Kidney epithelial cell (primary cell): ENCODE data around the gene CH25H. TPM values are rescaled to one million over a fixed set of nuclear protein-coding genes. Genes with fewer than 3 reads are reported as not detected.
"Not testable (repeated sequence)": the region's sequence is repeated elsewhere in the genome, so short reads cannot be mapped to it uniquely, and the experiment has no call there.

Source experiments
- DNase-seq: peaks from one replicate; pipeline ENCODE4 v3.0.0-alpha.2; 2010; ENCODE audit warnings: low read depth
- H3K27me3 ChIP-seq: 2 replicates; pipeline ENCODE4 v1.6.0; 2011; ENCODE audit warnings: low read length; ENCODE audit not compliant: control insufficient read depth, insufficient read depth
- H3K36me3 ChIP-seq: 2 replicates; pipeline ENCODE4 v1.5.1; 2011; ENCODE audit warnings: low read length; ENCODE audit not compliant: control insufficient read depth, insufficient read depth
- H3K4me3 ChIP-seq: 2 replicates; pipeline ENCODE4 v1.5.1; 2011; ENCODE audit warnings: low read depth, mild to moderate bottlenecking, control low read depth, low read length
- total RNA-seq: library from RNA; depleted of rRNA; stranded (reverse); fragments of >200 nt; gene quantifications from 2 replicates; pipeline ENCODE4 v1.2.3, GENCODE V29; 2015
- TF ChIP-seq, protein P1 (sequence below): IDR thresholded peaks from 2 replicates; pipeline ENCODE4 v1.5.1; 2011; ENCODE audit warnings: mild to moderate bottlenecking, moderate library complexity, low read length, control low read depth, inconsistent platforms; ENCODE audit not compliant: insufficient read depth, poor library complexity, severe bottlenecking

Gene CH25H
- total RNA-seq, 1 donor from 2014 or later, result 0.29 TPM

DNA sequence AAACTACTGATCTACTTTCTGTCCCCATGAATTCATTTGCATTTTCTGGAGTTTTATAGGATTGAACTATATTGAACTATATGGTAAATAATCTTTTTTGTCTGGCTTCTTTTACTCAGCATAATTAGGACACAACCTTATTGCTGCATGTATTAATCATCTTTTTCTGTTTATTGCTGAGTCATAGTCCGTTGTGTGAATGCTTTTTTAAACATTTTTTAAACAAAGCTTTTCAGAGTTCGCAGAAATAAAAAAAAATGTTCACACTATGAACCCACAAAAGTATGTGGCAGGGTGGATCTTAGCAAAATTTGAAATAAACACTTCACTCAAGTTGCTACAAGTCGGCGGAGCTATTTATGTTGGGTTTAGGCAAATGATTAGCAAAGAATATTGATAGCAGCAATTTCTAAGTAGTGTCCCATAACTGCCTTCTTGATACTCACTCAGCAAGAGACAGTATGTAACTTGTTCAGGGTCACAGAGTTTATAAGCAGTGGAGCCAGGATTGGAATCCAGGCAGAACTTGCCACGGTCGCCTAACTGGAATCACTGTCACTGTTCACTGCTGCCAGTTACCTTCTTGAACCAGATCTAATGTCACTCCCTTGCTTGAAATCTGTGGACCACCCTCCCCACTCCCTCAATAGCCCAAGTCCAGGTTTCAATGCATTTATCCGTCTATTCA, 5.6 kb downstream of the CH25H start:
- no peak overlapping the region for H3K4me3 ChIP-seq
- TF ChIP-seq, protein P1, sequence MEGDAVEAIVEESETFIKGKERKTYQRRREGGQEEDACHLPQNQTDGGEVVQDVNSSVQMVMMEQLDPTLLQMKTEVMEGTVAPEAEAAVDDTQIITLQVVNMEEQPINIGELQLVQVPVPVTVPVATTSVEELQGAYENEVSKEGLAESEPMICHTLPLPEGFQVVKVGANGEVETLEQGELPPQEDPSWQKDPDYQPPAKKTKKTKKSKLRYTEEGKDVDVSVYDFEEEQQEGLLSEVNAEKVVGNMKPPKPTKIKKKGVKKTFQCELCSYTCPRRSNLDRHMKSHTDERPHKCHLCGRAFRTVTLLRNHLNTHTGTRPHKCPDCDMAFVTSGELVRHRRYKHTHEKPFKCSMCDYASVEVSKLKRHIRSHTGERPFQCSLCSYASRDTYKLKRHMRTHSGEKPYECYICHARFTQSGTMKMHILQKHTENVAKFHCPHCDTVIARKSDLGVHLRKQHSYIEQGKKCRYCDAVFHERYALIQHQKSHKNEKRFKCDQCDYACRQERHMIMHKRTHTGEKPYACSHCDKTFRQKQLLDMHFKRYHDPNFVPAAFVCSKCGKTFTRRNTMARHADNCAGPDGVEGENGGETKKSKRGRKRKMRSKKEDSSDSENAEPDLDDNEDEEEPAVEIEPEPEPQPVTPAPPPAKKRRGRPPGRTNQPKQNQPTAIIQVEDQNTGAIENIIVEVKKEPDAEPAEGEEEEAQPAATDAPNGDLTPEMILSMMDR, result no peak
- DNase-seq, result no peak

DNA sequence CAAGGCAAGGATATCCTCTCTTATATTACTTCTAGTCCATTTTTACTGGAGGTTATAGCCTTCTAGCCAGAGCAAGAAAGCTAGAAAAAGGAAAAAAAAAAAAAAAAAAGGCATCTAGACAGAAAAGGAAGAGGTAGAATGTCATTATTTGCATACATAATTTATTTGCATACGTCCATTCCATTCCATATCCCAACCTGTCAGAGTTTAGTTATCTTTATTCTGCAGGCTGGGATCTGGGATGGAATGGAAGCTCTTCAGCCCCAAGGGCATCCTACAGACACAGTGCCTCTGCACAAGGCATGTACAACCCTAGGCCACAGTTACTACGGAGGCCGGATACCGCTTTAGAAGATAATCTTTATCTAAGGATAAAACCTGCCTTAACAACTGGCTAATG, 9.6 kb downstream of the CH25H start:
- H3K27me3 ChIP-seq, result no peaks in the 10 kb centered on the region
- H3K36me3 ChIP-seq, result no peaks in the 10 kb centered on the region
- TF ChIP-seq, protein P1, result no peak
- DNase-seq, result no peak
- H3K4me3 ChIP-seq, result no peak overlapping the region

More for the DNA sequence above, 5.6 kb downstream of the CH25H start:
- H3K36me3 ChIP-seq, result no peaks in the 10 kb centered on the region
- H3K27me3 ChIP-seq, result peaks cover 3% of the 10 kb centered on the region

- H3K27me3 ChIP-seq, H3K36me3 ChIP-seq, H3K4me3 ChIP-seq, DNase-seq: not testable (repeated sequence)
These were observed 15.8 kb downstream of the CH25H start for GRCh38 chr10:89191301-89191700.

DNA sequence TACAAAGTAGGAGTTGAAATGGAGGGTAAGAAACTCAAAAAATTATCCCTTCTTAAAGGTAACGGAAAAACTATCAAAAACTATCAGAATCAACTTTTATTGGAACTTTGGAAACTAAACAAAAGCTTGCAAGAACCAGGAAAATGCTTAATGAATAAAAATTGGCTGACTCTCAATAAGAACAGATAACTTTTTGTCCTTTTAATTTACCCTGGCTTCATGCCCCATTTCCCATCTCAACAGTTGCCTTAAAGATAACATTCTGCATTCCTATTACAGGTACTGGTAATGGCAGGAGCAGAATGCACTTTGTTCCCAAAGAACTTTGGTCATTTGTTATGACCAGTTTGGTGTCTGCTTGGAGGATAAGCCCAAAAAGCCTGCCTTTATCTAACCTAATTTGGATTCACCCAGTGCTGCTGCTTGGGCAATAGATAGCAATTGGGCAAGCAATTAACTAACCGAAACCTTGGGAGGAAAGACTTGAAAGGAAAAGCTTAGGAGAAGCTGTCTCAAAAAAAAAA, 17.8 kb downstream of the CH25H start:
- no peaks in the 10 kb centered on the region for H3K27me3 ChIP-seq
- no peaks in the 10 kb centered on the region for H3K36me3 ChIP-seq
- H3K4me3 ChIP-seq, result no peak overlapping the region
- TF ChIP-seq, protein P1, result no peak
- DNase-seq, result no peak

- Histone ChIP-seq H3K4me3 (no peak overlapping the region), H3K27me3 (no peaks in the 10 kb centered on the region), H3K36me3 (no peaks in the 10 kb centered on the region)
- no peak for DNase-seq
- TF ChIP-seq, protein P1, result no peak
These were observed 21.5 kb downstream of the CH25H start for GRCh38 chr10:89185658-89186057.

- Histone ChIP-seq H3K27me3 (no peaks in the 10 kb centered on the region), H3K4me3 (no peak overlapping the region), H3K36me3 (no peaks in the 10 kb centered on the region)
- TF ChIP-seq, protein P1, result no peak
- DNase-seq, result no peak
These were observed 22.5 kb downstream of the CH25H start for GRCh38 chr10:89184638-89185037.
